PFSK-1 (cell line): ENCODE data around the gene SERPINA5.

Source experiments
- FOXP2 ChIP-seq: optimal IDR thresholded peaks from 2 replicates; pipeline ENCODE3; 2011; ENCODE audit warnings: borderline replicate concordance, control low read depth, inconsistent platforms; ENCODE audit not compliant: insufficient read depth; ENCODE audit errors: extremely low read length, extremely low read depth
- POLR2AphosphoS5 ChIP-seq: IDR thresholded peaks from 2 replicates; pipeline ENCODE4 v1.6.1; 2012; ENCODE audit warnings: low read depth, mild to moderate bottlenecking, control low read depth, low read length, moderate library complexity
- REST ChIP-seq, 2 experiments: IDR thresholded peaks; 2 replicates each; pipeline versions ENCODE4 v1.6.1 to v1.8.0; 2011 to 2012; ENCODE audit warnings: low read depth in 2 of 2, low read length in 2 of 2, control low read depth in 1 of 2, inconsistent platforms in 1 of 2, mild to moderate bottlenecking in 1 of 2, moderate library complexity in 1 of 2; ENCODE audit not compliant: insufficient read depth in 1 of 2
- SIN3A ChIP-seq: IDR thresholded peaks from 2 replicates; pipeline ENCODE4 v1.6.1; 2012; ENCODE audit warnings: mild to moderate bottlenecking, low read length, moderate library complexity, borderline replicate concordance; ENCODE audit not compliant: insufficient read depth
- TAF1 ChIP-seq: IDR thresholded peaks from 2 replicates; pipeline ENCODE4 v1.6.1; 2012; ENCODE audit warnings: low read length, control low read depth, borderline replicate concordance; ENCODE audit not compliant: insufficient read depth

The SERPINA5 gene

GRCh38 chr14:94545131-94545841, 35.9 kb upstream of the SERPINA5 start:
- TF ChIP-seq REST (IDR thresholded peaks at IDR 0.05; ENCODE audit: insufficient read depth in 1 of 2, low read depth in 2 of 2, low read length in 2 of 2) (no peak), POLR2AphosphoS5 (no peak), TAF1 (no peak), SIN3A (no peak), FOXP2 (no peak)

- TF ChIP-seq POLR2AphosphoS5 (no peak), TAF1 (no peak), REST (IDR thresholded peaks at IDR 0.05; ENCODE audit: insufficient read depth in 1 of 2, low read depth in 2 of 2, low read length in 2 of 2) (no peak), FOXP2 (no peak), SIN3A (no peak)
Observed at GRCh38 chr14:94547151-94547680, 34.0 kb upstream of the SERPINA5 start.

GRCh38 chr14:94547726-94548125, 33.5 kb upstream of the SERPINA5 start:
- TF ChIP-seq FOXP2 (no peak), TAF1 (no peak), REST (IDR thresholded peaks at IDR 0.05; ENCODE audit: insufficient read depth in 1 of 2, low read depth in 2 of 2, low read length in 2 of 2) (no peak), POLR2AphosphoS5 (no peak), SIN3A (no peak)

- TF ChIP-seq POLR2AphosphoS5 (no peak), TAF1 (no peak), SIN3A (no peak), FOXP2 (no peak), REST (IDR thresholded peaks at IDR 0.05; ENCODE audit: insufficient read depth in 1 of 2, low read depth in 2 of 2, low read length in 2 of 2) (no peak)
Observed at GRCh38 chr14:94548131-94548998, 32.9 kb upstream of the SERPINA5 start.
